ENCODE data around the gene APPL1. TPM values are rescaled to one million over a fixed set of nuclear protein-coding genes. Genes with fewer than 3 reads are reported as not detected.

APPL1 gene
- total and polyA plus RNA-seq, 9 of the 15 experiments (the other 6 are each of a cell fraction or from before 2014, with no cell fraction given), result 2.8 to 12.3 (median 7.1) TPM

DNA sequence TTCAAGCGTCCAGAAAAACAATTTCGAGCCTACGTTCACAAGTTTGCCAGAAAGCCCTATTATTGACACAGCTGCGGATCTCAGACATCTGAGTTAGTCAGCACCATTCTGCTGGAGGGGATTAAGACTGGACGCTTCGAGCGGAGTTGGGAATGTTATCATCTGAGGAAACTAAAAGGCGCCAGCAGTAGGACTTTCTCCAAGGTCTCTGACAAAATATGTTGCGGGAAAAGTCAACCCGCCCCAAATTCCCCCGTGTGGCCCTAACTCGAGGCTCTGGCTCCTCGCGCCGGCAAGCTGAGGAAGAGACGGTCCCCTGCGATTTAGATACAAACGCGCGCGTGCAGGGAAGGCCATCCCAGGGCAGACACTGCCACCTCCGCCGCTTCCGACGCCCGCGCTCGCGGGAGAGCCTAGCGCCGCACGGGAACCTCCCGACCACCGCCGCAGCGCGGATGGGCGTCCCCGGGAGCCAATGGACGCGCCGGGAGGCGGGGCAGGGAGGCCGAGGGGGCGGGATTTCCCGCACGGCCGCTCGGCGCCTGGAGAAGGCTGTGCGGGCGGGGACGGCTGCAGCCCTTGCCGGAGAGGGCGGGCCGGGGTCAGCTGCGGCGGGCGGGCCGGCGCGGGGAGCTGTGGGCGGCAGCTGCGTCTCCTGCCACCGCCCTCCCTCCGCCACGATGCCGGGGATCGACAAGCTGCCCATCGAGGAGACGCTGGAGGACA lies at the start of gene APPL1 (continued):
- TF ChIP-seq, protein P1, sequence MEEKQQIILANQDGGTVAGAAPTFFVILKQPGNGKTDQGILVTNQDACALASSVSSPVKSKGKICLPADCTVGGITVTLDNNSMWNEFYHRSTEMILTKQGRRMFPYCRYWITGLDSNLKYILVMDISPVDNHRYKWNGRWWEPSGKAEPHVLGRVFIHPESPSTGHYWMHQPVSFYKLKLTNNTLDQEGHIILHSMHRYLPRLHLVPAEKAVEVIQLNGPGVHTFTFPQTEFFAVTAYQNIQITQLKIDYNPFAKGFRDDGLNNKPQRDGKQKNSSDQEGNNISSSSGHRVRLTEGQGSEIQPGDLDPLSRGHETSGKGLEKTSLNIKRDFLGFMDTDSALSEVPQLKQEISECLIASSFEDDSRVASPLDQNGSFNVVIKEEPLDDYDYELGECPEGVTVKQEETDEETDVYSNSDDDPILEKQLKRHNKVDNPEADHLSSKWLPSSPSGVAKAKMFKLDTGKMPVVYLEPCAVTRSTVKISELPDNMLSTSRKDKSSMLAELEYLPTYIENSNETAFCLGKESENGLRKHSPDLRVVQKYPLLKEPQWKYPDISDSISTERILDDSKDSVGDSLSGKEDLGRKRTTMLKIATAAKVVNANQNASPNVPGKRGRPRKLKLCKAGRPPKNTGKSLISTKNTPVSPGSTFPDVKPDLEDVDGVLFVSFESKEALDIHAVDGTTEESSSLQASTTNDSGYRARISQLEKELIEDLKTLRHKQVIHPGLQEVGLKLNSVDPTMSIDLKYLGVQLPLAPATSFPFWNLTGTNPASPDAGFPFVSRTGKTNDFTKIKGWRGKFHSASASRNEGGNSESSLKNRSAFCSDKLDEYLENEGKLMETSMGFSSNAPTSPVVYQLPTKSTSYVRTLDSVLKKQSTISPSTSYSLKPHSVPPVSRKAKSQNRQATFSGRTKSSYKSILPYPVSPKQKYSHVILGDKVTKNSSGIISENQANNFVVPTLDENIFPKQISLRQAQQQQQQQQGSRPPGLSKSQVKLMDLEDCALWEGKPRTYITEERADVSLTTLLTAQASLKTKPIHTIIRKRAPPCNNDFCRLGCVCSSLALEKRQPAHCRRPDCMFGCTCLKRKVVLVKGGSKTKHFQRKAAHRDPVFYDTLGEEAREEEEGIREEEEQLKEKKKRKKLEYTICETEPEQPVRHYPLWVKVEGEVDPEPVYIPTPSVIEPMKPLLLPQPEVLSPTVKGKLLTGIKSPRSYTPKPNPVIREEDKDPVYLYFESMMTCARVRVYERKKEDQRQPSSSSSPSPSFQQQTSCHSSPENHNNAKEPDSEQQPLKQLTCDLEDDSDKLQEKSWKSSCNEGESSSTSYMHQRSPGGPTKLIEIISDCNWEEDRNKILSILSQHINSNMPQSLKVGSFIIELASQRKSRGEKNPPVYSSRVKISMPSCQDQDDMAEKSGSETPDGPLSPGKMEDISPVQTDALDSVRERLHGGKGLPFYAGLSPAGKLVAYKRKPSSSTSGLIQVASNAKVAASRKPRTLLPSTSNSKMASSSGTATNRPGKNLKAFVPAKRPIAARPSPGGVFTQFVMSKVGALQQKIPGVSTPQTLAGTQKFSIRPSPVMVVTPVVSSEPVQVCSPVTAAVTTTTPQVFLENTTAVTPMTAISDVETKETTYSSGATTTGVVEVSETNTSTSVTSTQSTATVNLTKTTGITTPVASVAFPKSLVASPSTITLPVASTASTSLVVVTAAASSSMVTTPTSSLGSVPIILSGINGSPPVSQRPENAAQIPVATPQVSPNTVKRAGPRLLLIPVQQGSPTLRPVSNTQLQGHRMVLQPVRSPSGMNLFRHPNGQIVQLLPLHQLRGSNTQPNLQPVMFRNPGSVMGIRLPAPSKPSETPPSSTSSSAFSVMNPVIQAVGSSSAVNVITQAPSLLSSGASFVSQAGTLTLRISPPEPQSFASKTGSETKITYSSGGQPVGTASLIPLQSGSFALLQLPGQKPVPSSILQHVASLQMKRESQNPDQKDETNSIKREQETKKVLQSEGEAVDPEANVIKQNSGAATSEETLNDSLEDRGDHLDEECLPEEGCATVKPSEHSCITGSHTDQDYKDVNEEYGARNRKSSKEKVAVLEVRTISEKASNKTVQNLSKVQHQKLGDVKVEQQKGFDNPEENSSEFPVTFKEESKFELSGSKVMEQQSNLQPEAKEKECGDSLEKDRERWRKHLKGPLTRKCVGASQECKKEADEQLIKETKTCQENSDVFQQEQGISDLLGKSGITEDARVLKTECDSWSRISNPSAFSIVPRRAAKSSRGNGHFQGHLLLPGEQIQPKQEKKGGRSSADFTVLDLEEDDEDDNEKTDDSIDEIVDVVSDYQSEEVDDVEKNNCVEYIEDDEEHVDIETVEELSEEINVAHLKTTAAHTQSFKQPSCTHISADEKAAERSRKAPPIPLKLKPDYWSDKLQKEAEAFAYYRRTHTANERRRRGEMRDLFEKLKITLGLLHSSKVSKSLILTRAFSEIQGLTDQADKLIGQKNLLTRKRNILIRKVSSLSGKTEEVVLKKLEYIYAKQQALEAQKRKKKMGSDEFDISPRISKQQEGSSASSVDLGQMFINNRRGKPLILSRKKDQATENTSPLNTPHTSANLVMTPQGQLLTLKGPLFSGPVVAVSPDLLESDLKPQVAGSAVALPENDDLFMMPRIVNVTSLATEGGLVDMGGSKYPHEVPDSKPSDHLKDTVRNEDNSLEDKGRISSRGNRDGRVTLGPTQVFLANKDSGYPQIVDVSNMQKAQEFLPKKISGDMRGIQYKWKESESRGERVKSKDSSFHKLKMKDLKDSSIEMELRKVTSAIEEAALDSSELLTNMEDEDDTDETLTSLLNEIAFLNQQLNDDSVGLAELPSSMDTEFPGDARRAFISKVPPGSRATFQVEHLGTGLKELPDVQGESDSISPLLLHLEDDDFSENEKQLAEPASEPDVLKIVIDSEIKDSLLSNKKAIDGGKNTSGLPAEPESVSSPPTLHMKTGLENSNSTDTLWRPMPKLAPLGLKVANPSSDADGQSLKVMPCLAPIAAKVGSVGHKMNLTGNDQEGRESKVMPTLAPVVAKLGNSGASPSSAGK (IDR thresholded peaks at IDR 0.05), result peak; percentile 94
- no peak for TF ChIP-seq FOXM1 (IDR thresholded peaks at IDR 0.05; ENCODE audit: low read depth)
- no peak for TF ChIP-seq FOXM1 (CRISPR knock-in tag; IDR thresholded peaks at IDR 0.05; ENCODE audit: low read depth)
- TF ChIP-seq ZC3H8 (IDR thresholded peaks at IDR 0.05), result no peak
- no peak for TF ChIP-seq ZNF551 (CRISPR knock-in tag; IDR thresholded peaks at IDR 0.05)
- no peak for TF ChIP-seq BDP1 (IDR thresholded peaks at IDR 0.05; ENCODE audit: insufficient read depth, insufficient read length)
- TF ChIP-seq ATF1 (CRISPR knock-in tag; IDR thresholded peaks at IDR 0.05), result no peak
- peak; percentile 42 for TF ChIP-seq ATF1 (tag; IDR thresholded peaks at IDR 0.05)
- TF ChIP-seq TAL1 (IDR thresholded peaks at IDR 0.05), result peak; percentile 35
- no peak for TF ChIP-seq ZNF347 (CRISPR knock-in tag; IDR thresholded peaks at IDR 0.05; ENCODE audit: low read depth)
- no peak for TF ChIP-seq ZNF668 (CRISPR knock-in tag; IDR thresholded peaks at IDR 0.05)
- peak; percentile 65 for TF ChIP-seq SP2 (IDR thresholded peaks at IDR 0.05; ENCODE audit: extremely low read depth, low read depth, low read length, poor library complexity, severe bottlenecking)
- TF ChIP-seq ZNF589 (CRISPR knock-in tag; IDR thresholded peaks at IDR 0.05; ENCODE audit: low read depth), result 0 out of 2 replicates have a peak, but pooled peaks have one; percentile 41
- TF ChIP-seq FOXK2 (conservative IDR thresholded peaks at IDR 0.05 in 1 of 2, IDR thresholded peaks at IDR 0.05 in 1 of 2; ENCODE audit: low read depth in 2 of 2), result 0 out of 4 replicates have a peak, but pooled peaks of 1 of the 2 experiments have one; percentile 14
- no peak for TF ChIP-seq SMARCC2 (IDR thresholded peaks at IDR 0.05; ENCODE audit: low read depth)
- peak; percentile 74 for TF ChIP-seq SUPT5H (IDR thresholded peaks at IDR 0.05)
- no peak for TF ChIP-seq ZBTB7A (IDR thresholded peaks at IDR 0.05; ENCODE audit: borderline replicate concordance, control insufficient read depth, low read depth, low read length)
- peak; percentile 69 to 74 for TF ChIP-seq NRF1 (conservative IDR thresholded peaks at IDR 0.05 in 1 of 2, IDR thresholded peaks at IDR 0.05 in 1 of 2)
- peak; percentile 80 for TF ChIP-seq POLR2A (conservative IDR thresholded peaks at IDR 0.05)

All from K562 (cell line).